IMR-90 (cell line): ENCODE results near the gene TDRD7.

Experiments used
- BHLHE40 ChIP-seq: fragments of 150-350 bp; IDR thresholded peaks from 2 replicates; pipeline ENCODE4 v1.6.1; 2016; ENCODE audit warnings: mild to moderate bottlenecking, low read depth, low read length
- CEBPB ChIP-seq: IDR thresholded peaks from 2 replicates; pipeline ENCODE4 v1.6.1; 2012; ENCODE audit warnings: low read depth, low read length, improper control_type of control experiment
- CHD1 ChIP-seq: IDR thresholded peaks from 2 replicates; pipeline ENCODE4 v1.6.1; 2012; ENCODE audit warnings: low read depth, low read length, improper control_type of control experiment
- CTCF ChIP-seq: conservative IDR thresholded peaks from 2 replicates; pipeline ENCODE4 v1.5.1; 2012; ENCODE audit warnings: mild to moderate bottlenecking, low read depth, low read length, improper control_type of control experiment
- ELK1 ChIP-seq: fragments of 150-350 bp; IDR thresholded peaks from 2 replicates; pipeline ENCODE4 v1.6.1; 2016; ENCODE audit warnings: low read depth, mild to moderate bottlenecking, low read length, moderate library complexity, borderline replicate concordance
- FOS ChIP-seq: fragments of 150-350 bp; IDR thresholded peaks from 2 replicates; pipeline ENCODE4 v1.6.1; 2016; ENCODE audit warnings: low read depth, low read length
- MAFK ChIP-seq: IDR thresholded peaks from 2 replicates; pipeline ENCODE4 v1.6.1; 2012; ENCODE audit warnings: low read depth, low read length, improper control_type of control experiment
- POLR2A ChIP-seq: IDR thresholded peaks from 2 replicates; pipeline ENCODE4 v1.6.1; 2012; ENCODE audit warnings: mild to moderate bottlenecking, low read depth, low read length
- RAD21 ChIP-seq: IDR thresholded peaks from 2 replicates; pipeline ENCODE4 v1.6.1; 2012; ENCODE audit warnings: low read length, improper control_type of control experiment
- RFX5 ChIP-seq: IDR thresholded peaks from 2 replicates; pipeline ENCODE4 v1.8.0; 2012; ENCODE audit warnings: low read depth, mild to moderate bottlenecking, low read length, moderate library complexity
- SMC3 ChIP-seq: fragments of 150-350 bp; IDR thresholded peaks from 2 replicates; pipeline ENCODE4 v1.6.1; 2016; ENCODE audit warnings: low read depth, mild to moderate bottlenecking, antibody characterized with exemption, low read length, moderate library complexity
- USF2 ChIP-seq: fragments of 150-350 bp; IDR thresholded peaks from 2 replicates; pipeline ENCODE4 v1.6.1; 2017; ENCODE audit warnings: mild to moderate bottlenecking, antibody characterized with exemption, low read length, low read depth

- TF ChIP-seq RAD21 (no peak), CTCF (no peak), SMC3 (no peak), BHLHE40 (no peak), USF2 (no peak), POLR2A (no peak), CEBPB (no peak), RFX5 (no peak), ELK1 (no peak), CHD1 (no peak), FOS (no peak), MAFK (no peak)
Measured at GRCh38 chr9:97385626-97386264, 26.2 kb upstream of the TDRD7 start.
